MCF 10A (cell line): ENCODE measurements around the gene RINL. TPM values are rescaled to one million over a fixed set of nuclear protein-coding genes. Genes with fewer than 3 reads are reported as not detected.

ENCODE experiments used
- BruUV-seq: library from RNA; stranded (reverse); fragments of 400-500 nt; replicated peaks from 2 replicates; lab custom pipeline; 2021; lab: Mats Ljungman, UMichigan
- CTCF ChIA-PET: fragments of 300-600 bp; sonication (Branson Sonifier 250); formaldehyde crosslinking; extraction: SDS; loops from one replicate; lab custom pipeline; 2021; ENCODE audit warnings: antibody characterized with exemption, inconsistent platforms; lab: Yijun Ruan, JAX
- POLR2A ChIA-PET: fragments of 300-600, 350-650 bp; sonication (Branson Sonifier 250); formaldehyde crosslinking; extraction: SDS; loops from one replicate; lab custom pipeline; 2020; ENCODE audit warnings: antibody characterized with exemption, inconsistent platforms; lab: Yijun Ruan, JAX
- DNase-seq: peaks from one replicate; pipeline ENCODE4 v3.0.0-alpha.2; 2018; ENCODE audit not compliant: unreplicated experiment
- H3K27ac Mint-ChIP-seq: one replicate; pipeline ENCODE4 v1.8.0; 2022; ENCODE audit warnings: mild to moderate bottlenecking, low read depth, mixed read lengths; ENCODE audit not compliant: unreplicated experiment
- H3K27me3 Mint-ChIP-seq: one replicate; pipeline ENCODE4 v1.8.0; 2022; ENCODE audit warnings: mixed read lengths; ENCODE audit not compliant: insufficient read depth, unreplicated experiment
- H3K36me3 Mint-ChIP-seq: one replicate; pipeline ENCODE4 v1.8.0; 2022; ENCODE audit warnings: mild to moderate bottlenecking, moderate library complexity, mixed read lengths; ENCODE audit not compliant: insufficient read depth, unreplicated experiment
- H3K4me1 Mint-ChIP-seq: one replicate; pipeline ENCODE4 v1.8.0; 2022; ENCODE audit warnings: mixed read lengths; ENCODE audit not compliant: insufficient read depth, unreplicated experiment
- H3K4me3 Mint-ChIP-seq: one replicate; pipeline ENCODE4 v1.8.0; 2022; ENCODE audit warnings: mild to moderate bottlenecking, moderate library complexity, mixed read lengths; ENCODE audit not compliant: unreplicated experiment
- H3K9me3 Mint-ChIP-seq: one replicate; pipeline ENCODE4 v1.8.0; 2022; ENCODE audit warnings: mixed read lengths; ENCODE audit not compliant: unreplicated experiment
- CTCF ChIP-seq: fragments of 200-600 bp; IDR thresholded peaks from one replicate; pipeline ENCODE4 v1.8.0; 2022; ENCODE audit warnings: antibody characterized with exemption, mild to moderate bottlenecking; ENCODE audit not compliant: unreplicated experiment
- intact Hi-C: fragments of 100-400 bp; cut with micrococcal nuclease; formaldehyde crosslinking; loops from 2 replicates; pipeline ENCODE4 v1.14.1; 2022
- total RNA-seq: library from RNA; stranded (reverse); gene quantifications from 2 replicates; pipeline ENCODE4 v1.2.3, GENCODE V29; 2022

Gene RINL
- total RNA-seq, 1 experiment from 2014 or later = 4.7 TPM

- peaks cover 30% of the 10 kb centered on the region for H3K4me1 Mint-ChIP-seq
These were observed 38.1 kb downstream of the RINL start for GRCh38 chr19:38839816-38840582.

GRCh38 chr19:38838986-38839761 lies 38.9 kb downstream of the RINL start:
- TF ChIP-seq CTCF = no peak
- Mint-ChIP-seq H3K4me1 (peaks cover 25% of the 10 kb centered on the region), H3K4me3 (peak overlapping the region; percentile 51), H3K9me3 (no peaks in the 10 kb centered on the region), H3K36me3 (peaks cover 91% of the 10 kb centered on the region), H3K27ac (peak overlapping the region; percentile 85), H3K27me3 (no peaks in the 10 kb centered on the region)
- no TSS peak for BruUV-seq
- CTCF ChIA-PET = interaction anchor here (0.5 to 2.6 kb wide), 9 partner anchors 10 to 260 kb away, joined by 3 to 15 read pairs (median 3); partner anchors contain the start of gene NFKBIB
- intact Hi-C loops = loop anchor here (1.0 to 2.0 kb wide), 3 partner anchors 110 to 295 kb away; no protein-coding TSS in a partner anchor
- POLR2A ChIA-PET = interaction anchor here (0.9 to 5.8 kb wide), 24 partner anchors 8 to 221 kb away, joined by 3 to 74 read pairs (median 8); partner anchors contain the start of genes ACTN4, ECH1, EIF3K and HNRNPL
- DNase-seq = no peak

More at GRCh38 chr19:38839816-38840582, 38.1 kb downstream of the RINL start:
- Mint-ChIP-seq H3K4me3 (no peak overlapping the region), H3K27me3 (no peaks in the 10 kb centered on the region), H3K27ac (peak overlapping the region; percentile 61), H3K36me3 (peaks cover 99% of the 10 kb centered on the region), H3K9me3 (no peaks in the 10 kb centered on the region)
- DNase-seq = peak; percentile 41
- no TSS peak for BruUV-seq
- intact Hi-C loops = loop anchor here (2.0 kb wide), 2 partner anchors 111 to 203 kb away; no protein-coding TSS in a partner anchor
- ChIA-PET CTCF (interaction anchor here (0.5 to 2.6 kb wide), 6 partner anchors 9 to 261 kb away, joined by 3 to 15 read pairs (median 3); partner anchors contain the start of gene NFKBIB), POLR2A (interaction anchor here (0.7 to 5.8 kb wide), 10 partner anchors 8 to 191 kb away, joined by 3 to 74 read pairs (median 10); partner anchors contain the start of genes ACTN4, ECH1, HNRNPL and MRPS12)
- TF ChIP-seq CTCF = no peak

- peaks cover 20% of the 10 kb centered on the region for H3K4me1 Mint-ChIP-seq
- ChIA-PET POLR2A (interaction anchor here (0.6 to 5.8 kb wide), 33 partner anchors 9 to 566 kb away, joined by 3 to 74 read pairs (median 6); partner anchors contain the start of genes ACTN4, EIF3K, FAM98C and HNRNPL), CTCF (interaction anchor here (0.6 to 2.6 kb wide), 11 partner anchors 10 to 294 kb away, joined by 3 to 15 read pairs (median 4); no protein-coding TSS in a partner anchor)
- peak; percentile 37 for TF ChIP-seq CTCF
- no peaks in the 10 kb centered on the region for H3K9me3 Mint-ChIP-seq
- peak overlapping the region; percentile 51 for H3K4me3 Mint-ChIP-seq
- no TSS peak for BruUV-seq
- peaks cover 83% of the 10 kb centered on the region for H3K36me3 Mint-ChIP-seq
- DNase-seq = peak; percentile 92
- H3K27ac Mint-ChIP-seq = peak overlapping the region; percentile 85
- no peaks in the 10 kb centered on the region for H3K27me3 Mint-ChIP-seq
- intact Hi-C loops = loop anchor here (1.0 to 2.0 kb wide), 3 partner anchors 110 to 294 kb away; no protein-coding TSS in a partner anchor
These were observed 39.7 kb downstream of the RINL start for GRCh38 chr19:38838208-38838985.
